Esophagus muscularis mucosa (tissue), 4 donors: ENCODE results near the gene CNOT1. TPM values are rescaled to one million over a fixed set of nuclear protein-coding genes. Genes with fewer than 3 reads are reported as not detected.

ENCODE experiments used
- DNase-seq: peaks from one replicate; pipeline ENCODE4 v3.0.0-alpha.2; 2017; ENCODE audit errors: extremely low spot score
- H3K27ac ChIP-seq, 4 donors: fragments of 200-600 bp; sonication (generic); replicated peaks in 1 of 4; 1 replicate in 3 of 4; 2 replicates in 1 of 4; pipeline ENCODE4 v1.5.1; 2016 to 2019; ENCODE audit warnings: mild to moderate bottlenecking in 1 of 4
- H3K27me3 ChIP-seq, 4 donors: fragments of 200-600 bp; sonication (generic); one replicate each; pipeline versions ENCODE4 v1.5.1 to v1.6.0; 2016 to 2019
- H3K36me3 ChIP-seq, 4 donors: fragments of 200-600 bp; sonication (generic); one replicate each; pipeline ENCODE4 v1.5.1; 2016 to 2019
- H3K4me1 ChIP-seq, 4 donors: fragments of 200-600 bp; sonication (generic); one replicate each; pipeline ENCODE4 v1.5.1; 2016 to 2019
- H3K4me3 ChIP-seq, 4 donors: fragments of 200-600 bp; sonication (generic); 1 replicate in 2 of 4; 2 replicates in 2 of 4; pipeline ENCODE4 v1.5.1; 2016 to 2019; ENCODE audit warnings: mild to moderate bottlenecking in 4 of 4, moderate library complexity in 1 of 4
- H3K9me3 ChIP-seq, 4 donors: fragments of 200-600 bp; sonication (generic); 1 replicate in 3 of 4; 2 replicates in 1 of 4; pipeline ENCODE4 v1.5.1; 2016 to 2019
- CTCF ChIP-seq, 3 experiments: fragments of 200-600 bp in 2 of 3; fragments of 450-650 bp in 1 of 3; sonication (generic) in 2 of 3; IDR thresholded peaks; one replicate each; pipeline ENCODE4 v1.5.1; 2017 to 2019; ENCODE audit warnings: antibody characterized with exemption in 3 of 3, mild to moderate bottlenecking in 2 of 3, moderate library complexity in 1 of 3
- EP300 ChIP-seq: sonication (generic); formaldehyde crosslinking; IDR thresholded peaks from one replicate; pipeline ENCODE4 v1.6.1; 2017; ENCODE audit warnings: antibody characterized with exemption
- POLR2A ChIP-seq: fragments of 450-650 bp; IDR thresholded peaks from one replicate; pipeline ENCODE4 v1.6.1; 2017; ENCODE audit warnings: antibody characterized with exemption, moderate library complexity, mild to moderate bottlenecking, low read depth
- POLR2AphosphoS5 ChIP-seq, 2 donors: sonication (generic); formaldehyde crosslinking; IDR thresholded peaks; one replicate each; pipeline ENCODE4 v1.6.1; 2017; ENCODE audit warnings: antibody characterized with exemption in 2 of 2
- WGBS: methylation state at CpG from one replicate; pipeline ENCODE4 v1.1.5; 2018; 5-methylcytosine and 5-hydroxymethylcytosine counted together
- intact Hi-C: fragments of 100-400 bp; cut with DNase I; formaldehyde crosslinking; loops from one replicate; pipeline ENCODE4 v1.15.1; 2023
- small RNA-seq, 3 donors: library from RNA; depleted of rRNA; stranded (forward); fragments of <200 nt; gene quantifications; one replicate each; pipeline ENCODE3, GENCODE V24; 2016
- total RNA-seq, 4 donors: library from RNA; depleted of rRNA; stranded (reverse); fragments of >200 nt; gene quantifications; one replicate each; pipeline versions ENCODE4 v1.1.0 to v1.2.1, GENCODE V29; 2016

Gene CNOT1
- total RNA-seq, 4 donors from 2014 or later: 92.1 to 97.6 (median 95.6) TPM

GRCh38 chr16:58472266-58472665 is 157.4 kb downstream of the CNOT1 start:
- no peaks in the 10 kb centered on the region for H3K9me3 ChIP-seq
- no peak overlapping the region for H3K27ac ChIP-seq
- no peak overlapping the region for H3K4me3 ChIP-seq
- no peak for TF ChIP-seq EP300
- TF ChIP-seq CTCF (IDR thresholded peaks at IDR 0.05): no peak
- no peak for TF ChIP-seq POLR2AphosphoS5 (IDR thresholded peaks at IDR 0.05)
- TF ChIP-seq POLR2A: no peak
- DNase-seq: no peak
- H3K4me1 ChIP-seq: peaks cover 0 to 51% (median 0%) of the 10 kb centered on the region in 4 donors
- no peaks in the 10 kb centered on the region for H3K36me3 ChIP-seq
- 89% methylated on average over 9 of the region's 9 CpGs for WGBS
- intact Hi-C loops: no loop called here
- peaks cover 0 to 41% (median 1%) of the 10 kb centered on the region in 4 donors for H3K27me3 ChIP-seq

- no peaks in the 10 kb centered on the region for H3K36me3 ChIP-seq
- no peak for DNase-seq
- 70% methylated on average over 10 of the region's 10 CpGs for WGBS
- no peaks in the 10 kb centered on the region for H3K9me3 ChIP-seq
- peaks cover 0 to 50% (median 3%) of the 10 kb centered on the region in 4 donors for H3K27me3 ChIP-seq
- peaks cover 0 to 47% (median 0%) of the 10 kb centered on the region in 4 donors for H3K4me1 ChIP-seq
- intact Hi-C loops: no loop called here
- TF ChIP-seq POLR2AphosphoS5 (IDR thresholded peaks at IDR 0.05) (no peak), POLR2A (no peak), EP300 (no peak), CTCF (IDR thresholded peaks at IDR 0.05) (no peak)
- H3K4me3 ChIP-seq: no peak overlapping the region
- H3K27ac ChIP-seq: no peak overlapping the region
Measured at GRCh38 chr16:58471209-58471975, 158.2 kb downstream of the CNOT1 start.

Small RNAs within 50 kb of the gene (small RNA-seq; reads per million reads assigned to genes)
- gene RNU6-103P (0 reads per million in 3 donors), gene SNORA46 (103 to 232 (median 117) reads per million in 3 donors), gene SNORA50A (0 reads per million in 3 donors)

Other genes with a start within 250 kb of the CNOT1 start
- gene GINS3, start 237.4 kb downstream of the CNOT1 start, total RNA-seq: 1 to 10 TPM; 1.2 to 2.0 (median 1.8) TPM
- gene NDRG4, start 129.7 kb downstream of the CNOT1 start, total RNA-seq: 10 to 100 TPM; 11.1 to 14.8 (median 12.3) TPM
- 10 to 100 TPM; 18.2 to 27.5 (median 22.0) TPM for gene SETD6, start 114.3 kb downstream of the CNOT1 start, total RNA-seq
- gene SLC38A7, start 54.9 kb upstream of the CNOT1 start, total RNA-seq: 10 to 100 TPM in 3 of 4 donors, 1 to 10 TPM in 1; 8.1 to 11.6 (median 10.3) TPM
- gene GOT2, start 104.5 kb upstream of the CNOT1 start, total RNA-seq: 100 to 1,000 TPM in 1 of 4 donors, 10 to 100 TPM in 3; 64.1 to 108 (median 92.6) TPM